ENCODE measurements around the gene CORO2B. TPM values are rescaled to one million over a fixed set of nuclear protein-coding genes. Genes with fewer than 3 reads are reported as not detected.

Gene CORO2B
- total RNA-seq, 1 experiment from 2014 or later = not detected

GRCh38 chr15:68725736-68726135 lies 146.9 kb downstream of the CORO2B start:
- peaks cover 14% of the 10 kb centered on the region; the same call in 1 of the 2 replicates for H3K27me3 ChIP-seq (replicated peaks)
- no peaks in the 10 kb centered on the region for H3K36me3 ChIP-seq
- no peaks in the 10 kb centered on the region for H3K4me1 ChIP-seq (replicated peaks)
- no peaks in the 10 kb centered on the region; the same call in 1 of the 2 replicates for H3K9me3 ChIP-seq (replicated peaks)
- no peak for DNase-seq (ENCODE audit: low read depth in 1 of 2, low spot score in 2 of 2)
- H3K4me3 ChIP-seq = no peak overlapping the region
- no peak overlapping the region for H3K27ac ChIP-seq

DNA sequence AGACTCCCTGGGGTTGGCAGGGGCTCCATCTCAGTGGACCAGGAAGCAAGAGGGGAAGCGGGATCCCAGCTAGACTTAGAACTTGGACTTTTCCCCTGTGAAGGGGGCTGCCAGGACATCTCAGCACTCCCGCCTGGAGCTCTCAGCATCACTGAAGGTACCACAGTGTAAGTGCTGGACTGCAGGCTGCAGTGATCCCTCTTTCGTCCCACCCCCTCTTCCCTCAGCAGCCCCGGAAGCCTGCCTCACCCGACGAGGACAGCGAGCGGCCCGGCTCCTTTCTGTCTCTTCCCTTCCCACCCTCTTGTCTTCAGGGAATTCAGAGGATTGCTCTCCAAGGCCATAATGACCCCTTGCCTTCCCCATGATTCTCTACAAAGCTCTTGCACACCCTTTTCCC lies 147.5 kb downstream of the CORO2B start:
- H3K36me3 ChIP-seq = no peaks in the 10 kb centered on the region
- no peaks in the 10 kb centered on the region for H3K4me1 ChIP-seq (replicated peaks)
- DNase-seq (ENCODE audit: low read depth in 1 of 2, low spot score in 2 of 2) = no peak
- no peaks in the 10 kb centered on the region for H3K9me3 ChIP-seq (replicated peaks)
- H3K27me3 ChIP-seq (replicated peaks) = peaks cover 14% of the 10 kb centered on the region; the same call in 1 of the 2 replicates
- no peak overlapping the region for H3K4me3 ChIP-seq
- no peak overlapping the region for H3K27ac ChIP-seq

DNA sequence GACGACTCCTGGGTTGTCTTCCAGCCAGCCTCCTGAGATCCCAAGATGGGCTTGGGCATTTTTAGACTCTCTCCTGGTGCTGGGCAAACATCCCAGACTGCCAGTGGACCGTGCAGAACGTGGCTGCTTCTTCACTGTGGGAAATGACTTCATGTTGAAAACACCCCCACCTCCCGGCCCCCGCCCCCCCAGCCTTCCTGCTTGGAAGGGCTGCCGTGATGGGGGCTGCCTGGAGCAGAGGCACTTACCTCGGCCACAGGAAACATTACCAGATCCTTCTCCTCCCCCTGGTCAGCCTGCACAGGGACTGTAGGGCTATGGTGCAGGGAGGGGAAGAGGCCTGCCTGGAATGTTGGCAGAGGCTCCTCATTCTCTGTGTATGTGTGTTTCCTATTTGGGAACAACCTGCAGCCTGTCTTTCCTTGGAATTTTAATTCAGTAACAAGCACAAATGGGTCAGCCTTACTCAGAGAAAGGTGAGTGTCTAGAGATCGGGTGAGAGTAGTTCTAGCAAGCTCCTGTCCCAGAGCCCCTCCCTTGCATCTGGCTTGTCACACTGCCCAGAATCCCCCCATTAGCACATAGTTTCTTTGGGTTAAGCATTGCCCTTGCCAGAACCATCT lies 151.1 kb downstream of the CORO2B start:
- peaks cover 14% of the 10 kb centered on the region for H3K27me3 ChIP-seq (replicated peaks)
- H3K4me3 ChIP-seq = no peak overlapping the region
- H3K36me3 ChIP-seq = no peaks in the 10 kb centered on the region
- H3K9me3 ChIP-seq (replicated peaks) = no peaks in the 10 kb centered on the region
- no peaks in the 10 kb centered on the region for H3K4me1 ChIP-seq (replicated peaks)
- H3K27ac ChIP-seq = no peak overlapping the region
- DNase-seq (ENCODE audit: low read depth in 1 of 2, low spot score in 2 of 2) = no peak

GRCh38 chr15:68730471-68730919 lies 151.7 kb downstream of the CORO2B start:
- H3K4me3 ChIP-seq = no peak overlapping the region
- no peaks in the 10 kb centered on the region for H3K36me3 ChIP-seq
- H3K27ac ChIP-seq = no peak overlapping the region
- DNase-seq (ENCODE audit: low read depth in 1 of 2, low spot score in 2 of 2) = no peak
- no peaks in the 10 kb centered on the region for H3K9me3 ChIP-seq (replicated peaks)
- no peaks in the 10 kb centered on the region for H3K4me1 ChIP-seq (replicated peaks)
- H3K27me3 ChIP-seq (replicated peaks) = peaks cover 14% of the 10 kb centered on the region

DNA sequence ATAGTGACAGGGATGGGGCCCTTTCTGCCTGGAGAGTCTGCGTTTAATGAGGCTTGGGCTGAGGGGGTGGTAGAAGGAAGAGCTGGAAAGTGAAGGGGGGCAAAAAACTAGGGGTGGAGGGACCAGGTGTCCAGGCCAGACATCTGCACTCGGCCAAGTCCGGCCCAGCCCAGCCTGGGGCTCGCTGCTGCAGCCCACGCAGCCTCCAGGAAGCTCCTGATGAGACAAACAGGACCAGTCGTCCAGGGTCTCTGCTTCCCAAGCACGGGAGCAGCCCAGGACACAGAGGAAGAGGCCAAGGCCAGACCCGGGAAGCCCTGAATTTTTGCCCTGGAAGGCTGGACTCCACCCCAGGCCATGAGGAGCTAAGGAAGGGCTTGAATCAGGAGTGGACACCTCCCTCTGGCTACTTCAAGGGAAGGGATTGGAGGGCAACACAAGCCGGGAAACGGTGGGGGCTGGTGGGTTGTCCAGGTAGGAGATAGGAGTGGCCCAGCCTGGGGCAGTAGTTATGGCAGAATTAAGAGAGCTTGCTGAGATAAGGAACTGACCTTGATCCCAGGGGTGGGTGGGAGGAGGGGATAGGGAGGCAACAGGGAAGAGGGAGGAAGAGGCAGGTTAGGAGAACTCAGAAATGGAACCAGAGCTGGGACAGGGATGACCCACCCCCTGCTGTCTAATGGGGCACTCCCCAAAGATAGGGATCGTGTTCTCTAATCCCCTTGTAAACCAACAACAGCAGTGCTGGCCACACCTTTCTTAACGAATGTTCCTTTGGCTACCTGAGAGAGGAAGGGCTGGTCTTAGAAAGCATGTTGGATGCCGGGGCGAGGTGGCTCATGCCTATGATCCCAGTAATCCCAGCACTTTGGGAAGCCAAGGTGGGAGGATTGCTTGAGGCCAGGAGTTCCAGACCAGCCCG lies 152.4 kb downstream of the CORO2B start:
- Histone ChIP-seq H3K27me3 (replicated peaks) (peaks cover 14% of the 10 kb centered on the region), H3K36me3 (no peaks in the 10 kb centered on the region), H3K4me1 (replicated peaks) (no peaks in the 10 kb centered on the region), H3K27ac (no peak overlapping the region), H3K4me3 (no peak overlapping the region), H3K9me3 (replicated peaks) (no peaks in the 10 kb centered on the region)
- no peak for DNase-seq (ENCODE audit: low read depth in 1 of 2, low spot score in 2 of 2)

DNA sequence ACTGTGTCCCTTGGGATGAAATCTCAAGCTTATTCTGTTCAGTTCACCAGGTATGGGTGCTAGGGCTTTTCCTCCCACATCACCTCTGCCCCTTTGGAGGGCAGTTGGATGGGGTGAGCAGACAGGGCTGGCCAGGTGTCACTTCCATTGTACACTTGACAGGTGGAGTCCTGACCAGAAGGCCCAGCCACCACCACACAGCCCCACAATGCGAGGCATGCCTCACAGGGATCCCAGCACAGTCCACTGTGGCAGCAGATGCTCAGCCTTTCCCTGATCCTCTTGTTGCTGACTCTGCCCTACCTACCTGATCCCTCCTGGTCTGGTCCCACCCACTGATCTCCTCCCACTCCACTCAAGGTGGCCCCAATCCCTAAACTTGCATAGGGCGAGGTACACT lies 153.7 kb downstream of the CORO2B start:
- DNase-seq (ENCODE audit: low read depth in 1 of 2, low spot score in 2 of 2) = no peak
- Histone ChIP-seq H3K4me3 (no peak overlapping the region), H3K27ac (no peak overlapping the region), H3K27me3 (replicated peaks) (peaks cover 17% of the 10 kb centered on the region), H3K4me1 (replicated peaks) (no peaks in the 10 kb centered on the region), H3K9me3 (replicated peaks) (no peaks in the 10 kb centered on the region), H3K36me3 (no peaks in the 10 kb centered on the region)

DNA sequence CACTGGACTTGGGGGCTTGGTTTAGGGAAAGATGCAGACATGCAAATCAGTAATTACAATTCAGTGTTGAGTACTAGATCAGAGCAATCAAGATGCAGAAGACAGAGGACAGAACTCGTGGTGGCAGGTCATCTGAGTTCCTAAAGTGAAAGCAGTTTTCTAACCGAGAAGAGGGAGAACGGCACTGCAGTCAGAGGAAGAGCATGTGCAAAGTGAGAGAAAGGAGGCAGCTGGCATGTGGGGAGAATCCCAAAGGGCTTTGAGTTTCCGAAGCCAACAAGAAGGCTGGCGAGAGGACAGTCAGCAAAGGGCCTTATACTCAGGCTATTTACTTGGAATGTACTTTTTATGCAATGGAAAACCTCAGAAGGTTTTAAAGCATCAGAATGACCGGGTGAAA lies 154.9 kb downstream of the CORO2B start:
- no peak for DNase-seq (ENCODE audit: low read depth in 1 of 2, low spot score in 2 of 2)
- Histone ChIP-seq H3K36me3 (no peaks in the 10 kb centered on the region), H3K4me1 (replicated peaks) (no peaks in the 10 kb centered on the region), H3K9me3 (replicated peaks) (no peaks in the 10 kb centered on the region), H3K27me3 (replicated peaks) (peaks cover 10% of the 10 kb centered on the region), H3K27ac (no peak overlapping the region), H3K4me3 (no peak overlapping the region)

GRCh38 chr15:68734352-68734751 lies 155.6 kb downstream of the CORO2B start:
- Histone ChIP-seq H3K36me3 (no peaks in the 10 kb centered on the region), H3K9me3 (replicated peaks) (no peaks in the 10 kb centered on the region), H3K4me3 (no peak overlapping the region), H3K27me3 (replicated peaks) (peaks cover 7% of the 10 kb centered on the region), H3K27ac (no peak overlapping the region), H3K4me1 (replicated peaks) (no peaks in the 10 kb centered on the region)
- DNase-seq (ENCODE audit: low read depth in 1 of 2, low spot score in 2 of 2) = no peak

- H3K27ac ChIP-seq = no peak overlapping the region
- no peak for DNase-seq (ENCODE audit: low read depth in 1 of 2, low spot score in 2 of 2)
- peaks cover 7% of the 10 kb centered on the region for H3K27me3 ChIP-seq (replicated peaks)
- no peak overlapping the region for H3K4me3 ChIP-seq
- H3K9me3 ChIP-seq (replicated peaks) = no peaks in the 10 kb centered on the region
- no peaks in the 10 kb centered on the region for H3K36me3 ChIP-seq
- H3K4me1 ChIP-seq (replicated peaks) = no peaks in the 10 kb centered on the region
Observed at GRCh38 chr15:68734881-68735280, 156.1 kb downstream of the CORO2B start.

DNA sequence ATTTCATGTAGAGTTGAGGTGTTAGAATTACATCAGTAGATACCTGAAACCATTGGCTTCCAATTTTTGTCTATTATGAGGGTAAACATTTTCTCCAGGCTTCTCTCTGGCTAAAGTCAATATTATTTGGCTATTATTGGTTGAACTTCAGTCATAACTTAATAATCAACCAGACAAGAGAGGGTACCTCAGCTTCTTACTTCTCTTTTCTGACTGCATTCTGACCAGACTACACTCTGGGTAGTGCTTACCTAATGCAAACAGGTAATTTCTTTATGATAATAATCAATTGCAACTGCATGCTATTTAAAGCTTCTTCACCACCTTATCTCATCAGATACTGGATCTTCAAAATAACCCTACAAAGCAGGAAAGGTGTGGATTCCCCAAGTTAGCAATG lies 156.8 kb downstream of the CORO2B start:
- H3K4me1 ChIP-seq (replicated peaks) = no peaks in the 10 kb centered on the region
- no peaks in the 10 kb centered on the region for H3K36me3 ChIP-seq
- no peak for DNase-seq (ENCODE audit: low read depth in 1 of 2, low spot score in 2 of 2)
- no peak overlapping the region for H3K4me3 ChIP-seq
- H3K9me3 ChIP-seq (replicated peaks) = no peaks in the 10 kb centered on the region
- H3K27me3 ChIP-seq (replicated peaks) = peaks cover 3% of the 10 kb centered on the region
- no peak overlapping the region for H3K27ac ChIP-seq

GRCh38 chr15:68739390-68740080 lies 160.7 kb downstream of the CORO2B start:
- Histone ChIP-seq H3K4me1 (replicated peaks) (no peaks in the 10 kb centered on the region), H3K36me3 (no peaks in the 10 kb centered on the region), H3K27me3 (replicated peaks) (peaks cover 3% of the 10 kb centered on the region), H3K4me3 (no peak overlapping the region), H3K27ac (no peak overlapping the region), H3K9me3 (replicated peaks) (no peaks in the 10 kb centered on the region)
- DNase-seq (ENCODE audit: low read depth in 1 of 2, low spot score in 2 of 2) = peak in 1 of 2 experiments; percentile 24

DNA sequence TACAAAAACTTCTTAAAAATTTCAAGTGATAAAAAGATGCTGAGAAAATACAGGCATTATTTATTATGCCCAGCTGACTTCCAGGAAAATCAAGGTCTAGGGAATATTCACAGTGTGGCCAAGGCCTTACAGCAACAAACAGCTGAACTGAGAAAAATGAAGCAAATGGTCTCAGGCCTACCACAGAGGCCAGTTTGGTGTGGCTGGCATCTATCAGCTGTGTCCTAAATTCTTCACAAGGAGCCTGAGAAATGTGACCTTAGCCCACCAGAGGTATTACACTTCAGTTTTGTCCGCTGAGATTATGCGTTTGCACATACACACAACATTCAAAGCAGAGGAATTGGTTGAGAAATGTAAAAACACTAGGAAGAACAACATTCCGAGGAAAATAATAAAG lies 164.5 kb downstream of the CORO2B start:
- Histone ChIP-seq H3K36me3 (no peaks in the 10 kb centered on the region), H3K4me3 (no peak overlapping the region), H3K9me3 (replicated peaks) (no peaks in the 10 kb centered on the region), H3K4me1 (replicated peaks) (no peaks in the 10 kb centered on the region), H3K27me3 (replicated peaks) (peaks cover 3% of the 10 kb centered on the region; the same call in 1 of the 2 replicates), H3K27ac (no peak overlapping the region)
- peak in 1 of 2 experiments; percentile 14 for DNase-seq (ENCODE audit: low read depth in 1 of 2, low spot score in 2 of 2)

GRCh38 chr15:68749365-68749764 lies 170.6 kb downstream of the CORO2B start:
- H3K27me3 ChIP-seq (replicated peaks) = 0 out of 2 replicates have a peak, but pooled peaks cover 3% of the 10 kb centered on the region
- H3K9me3 ChIP-seq (replicated peaks) = no peaks in the 10 kb centered on the region
- no peak overlapping the region for H3K4me3 ChIP-seq
- no peak overlapping the region for H3K27ac ChIP-seq
- H3K36me3 ChIP-seq = no peaks in the 10 kb centered on the region
- DNase-seq (ENCODE audit: low read depth in 1 of 2, low spot score in 2 of 2) = peak in 1 of 2 experiments; percentile 34
- no peaks in the 10 kb centered on the region for H3K4me1 ChIP-seq (replicated peaks)
